Endothelial cell of umbilical vein (primary cell): ENCODE results near the gene MYO1E. TPM values are rescaled to one million over a fixed set of nuclear protein-coding genes. Genes with fewer than 3 reads are reported as not detected.

Experiments
- BruUV-seq: library from RNA; stranded (reverse); fragments of 400-500 nt; replicated peaks from 2 replicates; lab custom pipeline; 2021; lab: Mats Ljungman, UMichigan
- CTCF ChIA-PET: fragments of 300-600, 350-600 bp; sonication (Branson Sonifier 250); formaldehyde crosslinking; loops from one replicate; lab custom pipeline; 2021; ENCODE audit warnings: antibody characterized with exemption, inconsistent platforms; lab: Charles Lee
- POLR2A ChIA-PET: fragments of 300-600, 350-600 bp; sonication (Branson Sonifier 250); formaldehyde crosslinking; loops from one replicate; lab custom pipeline; 2021; ENCODE audit warnings: antibody characterized with exemption, inconsistent platforms; lab: Charles Lee
- DNase-seq: peaks from one replicate; pipeline ENCODE4 v3.0.0-alpha.2; 2011; ENCODE audit warnings: low read depth, low spot score
- FAIRE-seq: peaks from 2 replicates; lab custom pipeline; 2011; peaks lifted over from hg19 to GRCh38; lab: Jason Lieb, UNC
- H2AFZ ChIP-seq: 2 replicates; pipeline ENCODE4 v1.6.0; 2012; ENCODE audit warnings: low read depth, low read length, control low read depth, inconsistent platforms
- H3K27ac ChIP-seq: 2 replicates; pipeline ENCODE4 v1.5.1; 2011; ENCODE audit warnings: low read depth, mild to moderate bottlenecking, control low read depth, low read length, moderate library complexity; ENCODE audit not compliant: insufficient read depth
- H3K27me3 ChIP-seq, 2 experiments: 2 replicates each; pipeline versions ENCODE4 v1.6.0 to v1.6.1; 2011; ENCODE audit warnings: low read length in 2 of 2, mixed read lengths in 1 of 2; ENCODE audit not compliant: control insufficient read depth in 2 of 2, insufficient read depth in 2 of 2
- H3K36me3 ChIP-seq, 2 experiments: 2 replicates in 1 of 2; 3 replicates in 1 of 2; pipeline ENCODE4 v1.5.1; 2011; ENCODE audit warnings: low read length in 2 of 2, mild to moderate bottlenecking in 1 of 2, moderate library complexity in 1 of 2; ENCODE audit not compliant: control insufficient read depth in 2 of 2, insufficient read depth in 2 of 2; ENCODE audit errors: extremely low read depth in 1 of 2
- H3K4me1 ChIP-seq: 3 replicates; pipeline ENCODE4 v1.5.1; 2011; ENCODE audit warnings: mild to moderate bottlenecking, low read length; ENCODE audit not compliant: control insufficient read depth, insufficient read depth; ENCODE audit errors: extremely low read depth
- H3K4me2 ChIP-seq: 2 replicates; pipeline ENCODE4 v1.6.1; 2011; ENCODE audit warnings: low read length, control low read depth, mixed read lengths; ENCODE audit not compliant: insufficient read depth
- H3K4me3 ChIP-seq, 3 experiments: fragments of 200-600 bp in 1 of 3; sonication (generic), shearing (Covaris generic) in 1 of 3; replicated peaks in 1 of 3; 2 replicates each; pipeline ENCODE4 v1.5.1; 2011 to 2016; ENCODE audit warnings: control low read depth in 3 of 3, low read length in 3 of 3, mild to moderate bottlenecking in 2 of 3, inconsistent platforms in 1 of 3, low read depth in 1 of 3, moderate library complexity in 1 of 3; ENCODE audit not compliant: insufficient read depth in 1 of 3
- H3K79me2 ChIP-seq: 2 replicates; pipeline ENCODE4 v1.6.0; 2012; ENCODE audit warnings: low read length, inconsistent platforms; ENCODE audit not compliant: control insufficient read depth, insufficient read depth
- H3K9ac ChIP-seq: replicated peaks from 2 replicates; pipeline ENCODE3; 2011; ENCODE audit warnings: low read length, control low read depth; ENCODE audit not compliant: insufficient read depth; ENCODE audit errors: extremely low read depth
- H3K9me1 ChIP-seq: replicated peaks from 3 replicates; pipeline ENCODE4 v1.6.0; 2011; ENCODE audit warnings: mild to moderate bottlenecking, low read length; ENCODE audit not compliant: control insufficient read depth, insufficient read depth; ENCODE audit errors: extremely low read depth
- H3K9me3 ChIP-seq: replicated peaks from 2 replicates; pipeline ENCODE4 v1.5.1; 2012; ENCODE audit warnings: low read length, inconsistent platforms; ENCODE audit not compliant: control insufficient read depth, insufficient read depth
- H4K20me1 ChIP-seq: replicated peaks from 2 replicates; pipeline ENCODE3; 2011; ENCODE audit warnings: mild to moderate bottlenecking, low read length; ENCODE audit not compliant: control insufficient read depth, insufficient read depth; ENCODE audit errors: extremely low read depth
- CTCF ChIP-seq, 2 donors: IDR thresholded peaks; 1 replicate in 1 of 2; 2 replicates in 1 of 2; pipeline ENCODE4 v1.5.1; 2011; ENCODE audit warnings: low read length in 2 of 2, mild to moderate bottlenecking in 2 of 2, moderate library complexity in 2 of 2, control low read depth in 1 of 2, inconsistent platforms in 1 of 2, low read depth in 1 of 2; ENCODE audit not compliant: insufficient read depth in 1 of 2; ENCODE audit errors: extremely low read depth in 1 of 2
- EZH2 ChIP-seq: IDR thresholded peaks from 2 replicates; pipeline ENCODE4 v1.6.1; 2012; ENCODE audit warnings: borderline replicate concordance, low read depth, mild to moderate bottlenecking, moderate library complexity, low read length, inconsistent platforms; ENCODE audit not compliant: severe bottlenecking
- FOS ChIP-seq: IDR thresholded peaks from 2 replicates; pipeline ENCODE4 v1.6.1; 2011; ENCODE audit warnings: mild to moderate bottlenecking, low read length, moderate library complexity, borderline replicate concordance; ENCODE audit not compliant: insufficient read depth
- GATA2 ChIP-seq: IDR thresholded peaks from 2 replicates; pipeline ENCODE4 v1.7.0; 2011; ENCODE audit warnings: low read depth, mild to moderate bottlenecking, moderate library complexity, mixed read lengths, low read length; ENCODE audit not compliant: insufficient read length, insufficient read depth
- JUN ChIP-seq: IDR thresholded peaks from 2 replicates; pipeline ENCODE4 v1.6.1; 2011; ENCODE audit warnings: borderline replicate concordance, low read depth; ENCODE audit not compliant: insufficient read length, insufficient read depth
- MAX ChIP-seq: IDR thresholded peaks from 2 replicates; pipeline ENCODE4 v1.6.1; 2011; ENCODE audit not compliant: insufficient read depth, insufficient read length
- MYC ChIP-seq: IDR thresholded peaks from one replicate; pipeline ENCODE4 v1.6.1; 2011; ENCODE audit warnings: mild to moderate bottlenecking, low read depth, low read length
- POLR2A ChIP-seq: IDR thresholded peaks from 2 replicates; pipeline ENCODE4 v1.6.1; 2012; ENCODE audit warnings: low read depth, mild to moderate bottlenecking, control low read depth, low read length
- POLR2AphosphoS5 ChIP-seq: IDR thresholded peaks from 2 replicates; pipeline ENCODE4 v1.6.1; 2012; ENCODE audit warnings: low read depth, mild to moderate bottlenecking, control low read depth, low read length, moderate library complexity; ENCODE audit not compliant: insufficient read depth
- dilution Hi-C: fragments of 300-500 bp; cut with MboI; formaldehyde crosslinking; loops from one replicate; pipeline ENCODE4 v1.15.0; 2019; ENCODE audit warnings: low sequenced_read_pairs; ENCODE audit not compliant: extremely low pct_ligation_motif_present
- intact Hi-C: fragments of 100-400 bp; cut with micrococcal nuclease; formaldehyde crosslinking; loops from one replicate; pipeline ENCODE4 v1.10.0; 2022
- polyA plus RNA-seq, 4 experiments: library from polyadenylated mRNA; depleted of rRNA in 3 of 4; stranded (reverse) in 3 of 4; unstranded in 1 of 4; fragments of >200 nt; gene quantifications; 2 replicates each; pipeline versions ENCODE4 v1.2.1 to v1.2.3, GENCODE V29; 2011 to 2012; ENCODE audit warnings: missing spikeins in 1 of 4
- total RNA-seq: library from RNA; stranded (reverse); gene quantifications from 2 replicates; pipeline ENCODE4 v1.2.3, GENCODE V29; 2021

MYO1E gene
- total and polyA plus RNA-seq, 2 donors (not counting 3 experiments of a cell fraction or from before 2014, with no cell fraction given): 31.6 to 218 TPM

- dilution Hi-C loops (no loop called here), intact Hi-C loops (no loop called here)
- ChIA-PET CTCF (no interaction called here), POLR2A (no interaction called here)
- Histone ChIP-seq H3K4me2 (no peak overlapping the region), H3K9me1 (no peaks in the 10 kb centered on the region), H3K36me3 (peaks cover 0 to 9% of the 10 kb centered on the region in 2 experiments), H3K79me2 (no peaks in the 10 kb centered on the region), H3K27me3 (no peaks in the 10 kb centered on the region), H3K4me1 (peaks cover 12% of the 10 kb centered on the region), H2AFZ (no peak overlapping the region), H3K4me3 (no peak overlapping the region), H3K27ac (no peak overlapping the region), H3K9ac (no peak overlapping the region), H3K9me3 (peaks cover 2% of the 10 kb centered on the region), H4K20me1 (no peaks in the 10 kb centered on the region)
- TF ChIP-seq MAX (no peak), FOS (no peak), CTCF (IDR thresholded peaks at IDR 0.05; ENCODE audit: extremely low read depth in 1 of 2, insufficient read depth in 1 of 2, low read depth in 1 of 2, low read length in 2 of 2) (no peak), EZH2 (no peak)
- no TSS peak for BruUV-seq
- DNase-seq (no peak), FAIRE-seq (no peak)
Measured at GRCh38 chr15:59179717-59180116, 193.0 kb downstream of the MYO1E start.

GRCh38 chr15:59178151-59178695, 194.4 kb downstream of the MYO1E start:
- FAIRE-seq: no peak
- dilution Hi-C loops (no loop called here), intact Hi-C loops (no loop called here)
- no peak overlapping the region for H3K4me3 ChIP-seq
- H3K9ac ChIP-seq: no peak overlapping the region
- ChIA-PET POLR2A (no interaction called here), CTCF (no interaction called here)
- H3K27me3 ChIP-seq: no peaks in the 10 kb centered on the region
- H4K20me1 ChIP-seq: no peaks in the 10 kb centered on the region
- H3K9me3 ChIP-seq: peaks cover 2% of the 10 kb centered on the region
- no peak for DNase-seq
- no TSS peak for BruUV-seq
- no peak overlapping the region for H2AFZ ChIP-seq
- TF ChIP-seq POLR2A (no peak), CTCF (IDR thresholded peaks at IDR 0.05; ENCODE audit: extremely low read depth in 1 of 2, insufficient read depth in 1 of 2, low read depth in 1 of 2, low read length in 2 of 2) (no peak), GATA2 (no peak), POLR2AphosphoS5 (no peak), EZH2 (no peak), FOS (no peak), JUN (no peak), MYC (no peak), MAX (no peak)
- no peak overlapping the region for H3K4me2 ChIP-seq
- H3K27ac ChIP-seq: no peak overlapping the region
- peaks cover 21% of the 10 kb centered on the region for H3K4me1 ChIP-seq
- no peaks in the 10 kb centered on the region for H3K79me2 ChIP-seq
- H3K9me1 ChIP-seq: no peaks in the 10 kb centered on the region
- H3K36me3 ChIP-seq: peaks cover 6 to 9% of the 10 kb centered on the region in 2 experiments
